ENCODE measurements around the gene PTMS.

PTMS gene

GRCh38 chr12:6782119-6782518 lies 16.0 kb downstream of the PTMS start:
- CTCF ChIA-PET = interaction anchor here (0.8 to 8.3 kb wide), 4 partner anchors 15 to 53 kb away, joined by 3 to 71 read pairs (median 40); partner anchors contain the start of genes MLF2 and PTMS
- no peak overlapping the region for H3K27ac ChIP-seq (ENCODE audit: extremely low read depth, low read depth, low read length)
- no peak overlapping the region for H3K4me3 ChIP-seq (ENCODE audit: low read depth, low read length)
- TF ChIP-seq ZNF830 (tag by site-specific recombination; IDR thresholded peaks at IDR 0.05; ENCODE audit: low read depth) (no peak), ZFHX2 (tag by site-specific recombination; conservative IDR thresholded peaks at IDR 0.05) (peak; percentile 54), ZNF202 (tag by site-specific recombination; IDR thresholded peaks at IDR 0.05; ENCODE audit: borderline replicate concordance) (no peak), KLF8 (tag by site-specific recombination; IDR thresholded peaks at IDR 0.05) (no peak), ZBTB44 (tag by site-specific recombination; IDR thresholded peaks at IDR 0.05) (no peak)
- H3K36me3 ChIP-seq (ENCODE audit: control insufficient read depth in 2 of 2, insufficient read depth in 1 of 2, low read length in 2 of 2) = no peaks in the 10 kb centered on the region
- H3K9me3 ChIP-seq (ENCODE audit: control insufficient read depth, insufficient read depth, low read depth, low read length) = no peaks in the 10 kb centered on the region
- POLR2A ChIA-PET = interaction anchor here (0.5 to 2.1 kb wide), 3 partner anchors 16 to 46 kb away, joined by 4 to 9 read pairs (median 5); partner anchors contain the start of genes P3H3 and PTMS
- peaks cover 7% of the 10 kb centered on the region for H3K4me1 ChIP-seq (ENCODE audit: control insufficient read depth, insufficient read depth, low read length)

DNA sequence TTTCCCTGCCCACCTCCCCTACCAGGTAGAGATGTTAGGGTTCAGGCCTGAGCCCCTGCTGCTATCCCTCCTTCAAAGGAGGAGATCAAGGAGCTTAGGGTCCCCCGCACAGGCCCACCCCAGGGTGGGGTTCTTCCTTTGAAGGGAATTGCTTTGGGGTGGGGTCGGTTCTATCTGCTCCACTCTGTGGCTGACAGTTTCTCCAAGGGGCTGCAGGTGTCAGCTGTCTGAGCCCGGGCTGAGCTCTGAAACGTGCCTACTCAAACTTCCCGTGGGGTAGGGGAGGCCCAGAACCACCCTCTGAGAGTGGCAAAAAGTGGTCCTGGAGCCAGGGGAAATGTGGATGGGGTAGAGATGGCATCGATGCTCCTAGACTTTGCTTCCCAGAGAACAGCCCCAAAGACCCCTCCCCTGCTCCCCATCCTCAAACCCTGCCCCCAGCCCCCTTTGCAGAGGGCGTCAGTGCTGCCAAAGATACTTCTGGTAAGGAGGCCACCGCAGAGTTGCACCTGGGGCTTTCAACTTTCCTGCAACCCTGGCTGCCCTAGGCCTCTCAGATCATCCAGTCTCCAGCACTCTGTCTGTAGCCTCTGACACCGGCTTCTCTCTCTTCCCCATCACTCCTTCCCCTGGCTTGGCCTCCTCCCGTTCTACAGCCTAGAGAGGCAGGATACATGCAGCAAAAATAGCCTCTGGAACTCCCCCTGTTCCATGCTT lies 16.8 kb downstream of the PTMS start:
- Histone ChIP-seq H3K9me3 (ENCODE audit: control insufficient read depth, insufficient read depth, low read depth, low read length) (no peaks in the 10 kb centered on the region), H3K27ac (ENCODE audit: extremely low read depth, low read depth, low read length) (no peak overlapping the region), H3K4me1 (ENCODE audit: control insufficient read depth, insufficient read depth, low read length) (peaks cover 7% of the 10 kb centered on the region), H3K36me3 (ENCODE audit: control insufficient read depth in 2 of 2, insufficient read depth in 1 of 2, low read length in 2 of 2) (no peaks in the 10 kb centered on the region), H3K4me3 (ENCODE audit: low read depth, low read length) (no peak overlapping the region)
- ChIA-PET CTCF (interaction anchor here (0.6 to 8.3 kb wide), 6 partner anchors 16 to 99 kb away, joined by 3 to 71 read pairs (median 8); partner anchors contain the start of genes MLF2 and PTMS), POLR2A (interaction anchor here (0.5 to 2.1 kb wide), 3 partner anchors 17 to 45 kb away, joined by 4 to 9 read pairs (median 5); partner anchors contain the start of genes P3H3 and PTMS)
- TF ChIP-seq, protein P1, sequence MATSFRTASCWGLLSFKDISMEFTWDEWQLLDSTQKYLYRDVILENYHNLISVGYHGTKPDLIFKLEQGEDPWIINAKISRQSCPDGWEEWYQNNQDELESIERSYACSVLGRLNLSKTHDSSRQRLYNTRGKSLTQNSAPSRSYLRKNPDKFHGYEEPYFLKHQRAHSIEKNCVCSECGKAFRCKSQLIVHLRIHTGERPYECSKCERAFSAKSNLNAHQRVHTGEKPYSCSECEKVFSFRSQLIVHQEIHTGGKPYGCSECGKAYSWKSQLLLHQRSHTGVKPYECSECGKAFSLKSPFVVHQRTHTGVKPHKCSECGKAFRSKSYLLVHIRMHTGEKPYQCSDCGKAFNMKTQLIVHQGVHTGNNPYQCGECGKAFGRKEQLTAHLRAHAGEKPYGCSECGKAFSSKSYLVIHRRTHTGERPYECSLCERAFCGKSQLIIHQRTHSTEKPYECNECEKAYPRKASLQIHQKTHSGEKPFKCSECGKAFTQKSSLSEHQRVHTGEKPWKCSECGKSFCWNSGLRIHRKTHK (tag by site-specific recombination; IDR thresholded peaks at IDR 0.05) = no peak
- TF ChIP-seq ZFP3 (tag by site-specific recombination; IDR thresholded peaks at IDR 0.05; ENCODE audit: low read depth) (no peak), SP7 (tag by site-specific recombination; IDR thresholded peaks at IDR 0.05) (no peak), ZNF211 (tag by site-specific recombination; IDR thresholded peaks at IDR 0.05; ENCODE audit: low read depth) (no peak)

- no peaks in the 10 kb centered on the region for H3K36me3 ChIP-seq (ENCODE audit: control insufficient read depth in 2 of 2, insufficient read depth in 1 of 2, low read length in 2 of 2)
- no peaks in the 10 kb centered on the region for H3K9me3 ChIP-seq (ENCODE audit: control insufficient read depth, insufficient read depth, low read depth, low read length)
- ChIA-PET CTCF (interaction anchor here (0.6 to 8.3 kb wide), 6 partner anchors 14 to 426 kb away, joined by 3 to 70 read pairs (median 5); partner anchors contain the start of gene MLF2), POLR2A (no interaction called here)
- TF ChIP-seq, protein P2, sequence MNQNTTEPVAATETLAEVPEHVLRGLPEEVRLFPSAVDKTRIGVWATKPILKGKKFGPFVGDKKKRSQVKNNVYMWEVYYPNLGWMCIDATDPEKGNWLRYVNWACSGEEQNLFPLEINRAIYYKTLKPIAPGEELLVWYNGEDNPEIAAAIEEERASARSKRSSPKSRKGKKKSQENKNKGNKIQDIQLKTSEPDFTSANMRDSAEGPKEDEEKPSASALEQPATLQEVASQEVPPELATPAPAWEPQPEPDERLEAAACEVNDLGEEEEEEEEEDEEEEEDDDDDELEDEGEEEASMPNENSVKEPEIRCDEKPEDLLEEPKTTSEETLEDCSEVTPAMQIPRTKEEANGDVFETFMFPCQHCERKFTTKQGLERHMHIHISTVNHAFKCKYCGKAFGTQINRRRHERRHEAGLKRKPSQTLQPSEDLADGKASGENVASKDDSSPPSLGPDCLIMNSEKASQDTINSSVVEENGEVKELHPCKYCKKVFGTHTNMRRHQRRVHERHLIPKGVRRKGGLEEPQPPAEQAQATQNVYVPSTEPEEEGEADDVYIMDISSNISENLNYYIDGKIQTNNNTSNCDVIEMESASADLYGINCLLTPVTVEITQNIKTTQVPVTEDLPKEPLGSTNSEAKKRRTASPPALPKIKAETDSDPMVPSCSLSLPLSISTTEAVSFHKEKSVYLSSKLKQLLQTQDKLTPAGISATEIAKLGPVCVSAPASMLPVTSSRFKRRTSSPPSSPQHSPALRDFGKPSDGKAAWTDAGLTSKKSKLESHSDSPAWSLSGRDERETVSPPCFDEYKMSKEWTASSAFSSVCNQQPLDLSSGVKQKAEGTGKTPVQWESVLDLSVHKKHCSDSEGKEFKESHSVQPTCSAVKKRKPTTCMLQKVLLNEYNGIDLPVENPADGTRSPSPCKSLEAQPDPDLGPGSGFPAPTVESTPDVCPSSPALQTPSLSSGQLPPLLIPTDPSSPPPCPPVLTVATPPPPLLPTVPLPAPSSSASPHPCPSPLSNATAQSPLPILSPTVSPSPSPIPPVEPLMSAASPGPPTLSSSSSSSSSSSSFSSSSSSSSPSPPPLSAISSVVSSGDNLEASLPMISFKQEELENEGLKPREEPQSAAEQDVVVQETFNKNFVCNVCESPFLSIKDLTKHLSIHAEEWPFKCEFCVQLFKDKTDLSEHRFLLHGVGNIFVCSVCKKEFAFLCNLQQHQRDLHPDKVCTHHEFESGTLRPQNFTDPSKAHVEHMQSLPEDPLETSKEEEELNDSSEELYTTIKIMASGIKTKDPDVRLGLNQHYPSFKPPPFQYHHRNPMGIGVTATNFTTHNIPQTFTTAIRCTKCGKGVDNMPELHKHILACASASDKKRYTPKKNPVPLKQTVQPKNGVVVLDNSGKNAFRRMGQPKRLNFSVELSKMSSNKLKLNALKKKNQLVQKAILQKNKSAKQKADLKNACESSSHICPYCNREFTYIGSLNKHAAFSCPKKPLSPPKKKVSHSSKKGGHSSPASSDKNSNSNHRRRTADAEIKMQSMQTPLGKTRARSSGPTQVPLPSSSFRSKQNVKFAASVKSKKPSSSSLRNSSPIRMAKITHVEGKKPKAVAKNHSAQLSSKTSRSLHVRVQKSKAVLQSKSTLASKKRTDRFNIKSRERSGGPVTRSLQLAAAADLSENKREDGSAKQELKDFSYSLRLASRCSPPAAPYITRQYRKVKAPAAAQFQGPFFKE (tag by site-specific recombination; IDR thresholded peaks at IDR 0.05; ENCODE audit: borderline replicate concordance) = 0 out of 2 replicates have a peak, but pooled peaks have one; percentile 29
- no peak for TF ChIP-seq ZNF664 (tag by site-specific recombination; IDR thresholded peaks at IDR 0.05)
- TF ChIP-seq, protein P3, sequence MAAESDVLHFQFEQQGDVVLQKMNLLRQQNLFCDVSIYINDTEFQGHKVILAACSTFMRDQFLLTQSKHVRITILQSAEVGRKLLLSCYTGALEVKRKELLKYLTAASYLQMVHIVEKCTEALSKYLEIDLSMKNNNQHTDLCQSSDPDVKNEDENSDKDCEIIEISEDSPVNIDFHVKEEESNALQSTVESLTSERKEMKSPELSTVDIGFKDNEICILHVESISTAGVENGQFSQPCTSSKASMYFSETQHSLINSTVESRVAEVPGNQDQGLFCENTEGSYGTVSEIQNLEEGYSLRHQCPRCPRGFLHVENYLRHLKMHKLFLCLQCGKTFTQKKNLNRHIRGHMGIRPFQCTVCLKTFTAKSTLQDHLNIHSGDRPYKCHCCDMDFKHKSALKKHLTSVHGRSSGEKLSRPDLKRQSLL (tag by site-specific recombination; IDR thresholded peaks at IDR 0.05) = no peak
- no peak overlapping the region for H3K27ac ChIP-seq (ENCODE audit: extremely low read depth, low read depth, low read length)
- H3K4me3 ChIP-seq (ENCODE audit: low read depth, low read length) = no peak overlapping the region
- H3K4me1 ChIP-seq (ENCODE audit: control insufficient read depth, insufficient read depth, low read length) = no peaks in the 10 kb centered on the region
Observed at GRCh38 chr12:6783828-6784227, 17.7 kb downstream of the PTMS start.
